Stimulated activated CD8-positive, alpha-beta memory T cell treated with anti-CD3 and anti-CD28 coated beads, Interleukin-4, amount 100 ng/mL, for 48 hours (primary cell): ENCODE data around the gene RAB26.

ENCODE experiments used
- DNase-seq: peaks from one replicate; pipeline ENCODE4 v3.0.0-alpha.2; 2020

The RAB26 gene

GRCh38 chr16:2181952-2182351, 33.5 kb downstream of the RAB26 start:
- DNase-seq: no peak

GRCh38 chr16:2183671-2184070, 35.2 kb downstream of the RAB26 start:
- no peak for DNase-seq

- no peak for DNase-seq
Measured at GRCh38 chr16:2184346-2184745, 35.9 kb downstream of the RAB26 start.

- DNase-seq: no peak
Measured at GRCh38 chr16:2184962-2185361, 36.5 kb downstream of the RAB26 start.

GRCh38 chr16:2186064-2186463, 37.6 kb downstream of the RAB26 start:
- DNase-seq: no peak

- no peak for DNase-seq
Measured at GRCh38 chr16:2186505-2186904, 38.1 kb downstream of the RAB26 start.

- no peak for DNase-seq
Measured at GRCh38 chr16:2187212-2187611, 38.8 kb downstream of the RAB26 start.

GRCh38 chr16:2188395-2188794, 40.0 kb downstream of the RAB26 start:
- DNase-seq: no peak

- DNase-seq: no peak
Measured at GRCh38 chr16:2189252-2189893, 40.9 kb downstream of the RAB26 start.

- no peak for DNase-seq
Measured at GRCh38 chr16:2190002-2190658, 41.7 kb downstream of the RAB26 start.

- DNase-seq: no peak
Measured at GRCh38 chr16:2190659-2191445, 42.4 kb downstream of the RAB26 start.

GRCh38 chr16:2191446-2191706, 43.0 kb downstream of the RAB26 start:
- DNase-seq: no peak

GRCh38 chr16:2194166-2194834, 45.9 kb downstream of the RAB26 start:
- DNase-seq: no peak

- DNase-seq: no peak
Measured at GRCh38 chr16:2194852-2195321, 46.5 kb downstream of the RAB26 start.

GRCh38 chr16:2195322-2196161, 47.1 kb downstream of the RAB26 start:
- no peak for DNase-seq

GRCh38 chr16:2196162-2196980, 47.9 kb downstream of the RAB26 start, which contains the start of gene CASKIN1:
TSS of gene CASKIN1 (minus strand) at chr16:2196605. CDS start at chr16:2196432, 173 bp downstream.
- no peak for DNase-seq

- no peak for DNase-seq
Measured at GRCh38 chr16:2196981-2197511, 48.6 kb downstream of the RAB26 start.

GRCh38 chr16:2197765-2198164, 49.3 kb downstream of the RAB26 start:
- no peak for DNase-seq

GRCh38 chr16:2198283-2198682, 49.9 kb downstream of the RAB26 start:
- no peak for DNase-seq

- no peak for DNase-seq
Measured at GRCh38 chr16:2199095-2199494, 50.7 kb downstream of the RAB26 start.

- DNase-seq: no peak
Measured at GRCh38 chr16:2199621-2200139, 51.3 kb downstream of the RAB26 start.
